SIG-M5 (cell line): Measurements from ENCODE around the gene GRIA1.

Source experiments
- DNase-seq: peaks from one replicate; lab custom pipeline; 2025; lab: John Stamatoyannopoulos, UW

The GRIA1 gene

GRCh38 chr5:153551537-153552079, 61.1 kb downstream of the GRIA1 start:
- DNase-seq, result no peak

DNA sequence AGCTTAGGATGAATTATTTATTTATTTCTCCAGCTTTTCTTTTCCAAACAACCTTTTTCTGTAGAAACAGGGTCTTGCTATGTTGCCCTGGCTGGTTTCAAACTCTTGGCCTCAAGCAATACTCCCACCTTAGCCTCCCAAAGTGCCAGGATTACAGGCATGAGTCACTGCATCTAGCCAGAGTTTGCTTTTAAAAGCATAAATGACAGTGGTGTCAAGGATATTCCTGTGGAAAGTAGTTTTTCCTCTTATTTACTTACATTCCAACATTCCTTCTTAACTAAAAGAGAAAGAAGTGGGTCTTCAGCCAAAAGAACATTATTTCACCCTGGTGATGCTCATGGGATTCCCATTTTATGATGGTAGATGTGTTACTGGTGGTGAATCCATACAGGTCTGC, 62.4 kb downstream of the GRIA1 start:
- DNase-seq, result no peak

- DNase-seq, result no peak
Measured at GRCh38 chr5:153555420-153556114, 65.1 kb downstream of the GRIA1 start.

DNA sequence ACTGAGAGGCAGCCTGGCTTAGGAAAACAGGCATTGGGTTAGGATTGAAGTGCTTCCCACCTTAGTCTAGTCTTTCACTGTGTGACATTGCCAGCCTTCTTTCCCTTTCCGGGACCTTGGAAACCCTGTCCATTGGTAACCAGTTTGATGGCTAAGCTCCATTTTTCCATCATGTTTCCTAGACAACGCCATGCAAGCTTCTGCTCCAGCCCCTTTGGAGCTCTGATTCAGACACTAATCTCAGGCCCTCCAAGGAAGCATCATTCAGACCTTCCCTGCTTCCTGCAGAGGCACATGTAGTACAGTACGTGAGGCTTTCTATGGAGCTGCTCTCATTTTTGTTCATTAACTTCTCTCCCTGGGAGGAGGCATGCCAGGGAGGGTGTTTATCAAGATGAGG, 68.5 kb downstream of the GRIA1 start:
- DNase-seq, result no peak

GRCh38 chr5:153559926-153560325, 69.5 kb downstream of the GRIA1 start:
- no peak for DNase-seq

GRCh38 chr5:153562189-153562588, 71.7 kb downstream of the GRIA1 start:
- no peak for DNase-seq

DNA sequence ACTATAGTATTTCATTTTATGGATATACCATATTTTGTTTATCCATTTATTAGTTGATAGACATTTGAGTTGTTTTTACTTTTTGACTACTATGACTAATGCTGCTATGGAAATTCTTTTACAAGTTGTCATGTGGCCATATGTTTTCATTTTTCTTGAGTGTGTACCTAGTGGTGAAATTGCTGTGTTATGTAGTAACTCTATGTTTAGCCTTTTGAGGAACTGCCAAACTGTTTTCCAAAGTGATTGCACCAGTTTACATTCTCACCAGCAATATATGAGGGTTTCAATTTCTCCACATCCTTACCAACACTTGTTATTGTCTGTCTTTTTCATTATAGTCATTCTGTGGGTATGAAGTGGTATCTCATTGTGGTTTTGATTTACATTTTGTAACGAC, 75.4 kb downstream of the GRIA1 start:
- DNase-seq, result no peak

- DNase-seq, result no peak
Measured at GRCh38 chr5:153569036-153569435, 78.6 kb downstream of the GRIA1 start.

GRCh38 chr5:153571162-153571561, 80.7 kb downstream of the GRIA1 start:
- DNase-seq, result no peak

GRCh38 chr5:153572411-153573145, 82.1 kb downstream of the GRIA1 start:
- DNase-seq, result no peak

DNA sequence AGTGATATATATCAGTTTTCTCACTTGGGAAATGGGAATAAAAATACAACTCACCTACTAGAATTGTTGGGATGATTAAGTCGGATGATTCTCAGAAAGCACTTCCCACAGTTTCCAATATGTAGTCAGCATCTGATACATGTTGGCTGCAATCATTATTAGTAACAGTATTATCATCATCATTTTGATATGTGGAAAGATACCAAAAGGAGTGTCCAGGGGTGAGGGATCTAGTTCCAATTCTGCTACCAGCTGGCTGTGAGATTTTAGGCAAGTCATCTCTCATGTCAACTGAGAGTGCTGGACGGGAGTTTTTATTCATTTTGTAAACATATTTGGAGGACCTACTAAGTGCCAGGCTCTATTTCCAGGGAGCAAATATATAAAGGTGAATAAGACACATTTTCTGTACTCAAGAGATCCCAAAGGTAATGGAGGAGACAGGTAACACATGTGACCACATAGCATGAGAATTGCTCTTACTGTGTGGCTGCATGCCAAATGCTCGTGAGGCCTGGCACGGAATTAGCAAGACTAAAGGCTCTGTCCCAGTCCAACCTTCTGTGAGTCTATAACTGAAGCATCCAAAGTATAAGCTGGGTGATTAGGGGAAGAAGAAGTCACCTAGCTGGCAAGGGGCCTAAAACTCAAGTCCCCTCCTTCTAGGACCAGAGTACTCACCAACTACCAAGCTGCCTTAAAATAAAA, 83.0 kb downstream of the GRIA1 start:
- no peak for DNase-seq

DNA sequence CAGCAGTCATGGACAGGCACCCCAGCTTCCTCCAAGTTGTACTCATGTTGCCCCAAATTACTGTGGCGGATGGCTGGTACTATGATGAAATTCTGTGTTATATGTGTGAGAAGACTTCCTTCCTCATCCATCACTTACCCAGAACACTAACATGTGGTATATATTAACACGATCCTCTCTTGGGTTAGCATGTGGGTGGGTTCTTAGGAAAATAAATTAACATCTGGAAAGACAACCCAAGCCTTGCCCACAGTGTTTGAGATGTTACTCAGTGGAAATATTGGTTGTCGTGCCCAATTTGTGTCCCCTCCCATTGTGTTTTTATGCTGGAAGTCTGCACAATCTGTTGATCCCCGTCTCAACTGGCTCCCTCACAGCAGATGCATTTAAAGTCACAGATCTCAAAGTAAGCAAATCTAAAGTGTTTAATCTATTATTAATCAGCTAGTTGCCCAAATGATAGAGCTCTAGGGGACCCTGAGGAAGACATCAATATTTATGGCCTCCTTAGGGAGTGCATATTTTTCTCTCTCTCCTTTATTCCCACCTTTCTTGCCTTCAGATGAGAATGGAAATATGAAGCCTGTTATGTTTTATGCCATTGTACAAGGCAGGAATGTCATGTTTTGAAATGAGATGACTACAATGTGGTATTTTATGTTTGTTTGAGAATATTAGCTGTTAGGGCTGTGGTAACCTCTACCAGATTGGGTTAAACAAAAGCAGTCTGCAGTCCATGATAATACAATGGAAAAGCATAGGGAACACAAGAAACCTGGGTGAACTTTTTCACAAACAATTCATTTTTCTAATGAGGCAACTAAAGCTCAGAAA, 93.9 kb downstream of the GRIA1 start:
- DNase-seq, result no peak

DNA sequence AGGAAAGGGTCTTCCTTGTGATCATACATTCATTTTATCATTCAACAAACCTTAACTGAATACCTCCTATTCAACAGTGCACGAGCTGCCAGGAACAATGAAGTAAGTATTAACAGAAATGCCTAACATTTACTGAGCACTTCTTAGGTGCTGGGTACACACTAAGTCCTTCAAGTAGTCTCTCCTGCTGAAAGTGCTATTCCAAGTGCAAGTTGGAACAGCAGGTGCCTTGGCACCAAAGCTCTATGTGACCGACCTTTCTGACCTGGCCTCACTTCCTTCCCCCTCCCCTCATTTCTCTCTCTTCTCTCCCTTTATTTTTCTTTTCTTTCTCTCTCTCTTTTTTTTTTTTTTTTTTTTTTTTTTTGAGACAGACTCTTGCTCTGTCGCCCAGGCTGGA, 94.5 kb downstream of the GRIA1 start:
- DNase-seq, result no peak

DNA sequence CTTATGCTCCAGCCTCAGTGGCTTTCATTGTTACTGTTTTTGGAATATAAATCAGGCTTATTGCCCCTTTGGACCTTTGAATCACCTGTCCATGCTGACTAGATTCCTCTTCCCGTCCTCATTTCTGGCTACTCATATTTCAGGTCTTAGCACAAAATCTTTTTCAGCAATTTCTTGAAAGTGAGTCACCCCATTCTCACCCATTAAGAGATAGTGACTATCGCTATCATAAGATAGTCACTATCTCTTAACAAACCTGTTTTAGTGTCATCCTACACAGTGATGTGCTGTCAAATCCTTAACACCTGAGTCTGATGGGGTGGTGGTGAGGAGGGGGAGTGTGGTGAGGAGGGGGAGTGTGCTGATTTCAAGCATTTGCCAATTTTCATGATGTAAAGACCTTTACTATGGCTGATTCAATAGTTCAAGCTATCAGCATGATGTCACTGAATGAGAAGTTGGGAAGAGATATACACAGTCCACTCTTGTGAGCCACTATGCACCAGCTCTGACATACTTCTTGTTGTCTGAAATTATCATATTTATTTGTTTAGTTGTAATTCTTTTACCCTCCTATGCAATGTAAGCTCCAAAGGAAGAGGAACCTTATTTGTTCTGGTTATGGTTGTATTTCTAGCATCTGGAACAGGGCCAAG, 95.3 kb downstream of the GRIA1 start:
- DNase-seq, result no peak

DNA sequence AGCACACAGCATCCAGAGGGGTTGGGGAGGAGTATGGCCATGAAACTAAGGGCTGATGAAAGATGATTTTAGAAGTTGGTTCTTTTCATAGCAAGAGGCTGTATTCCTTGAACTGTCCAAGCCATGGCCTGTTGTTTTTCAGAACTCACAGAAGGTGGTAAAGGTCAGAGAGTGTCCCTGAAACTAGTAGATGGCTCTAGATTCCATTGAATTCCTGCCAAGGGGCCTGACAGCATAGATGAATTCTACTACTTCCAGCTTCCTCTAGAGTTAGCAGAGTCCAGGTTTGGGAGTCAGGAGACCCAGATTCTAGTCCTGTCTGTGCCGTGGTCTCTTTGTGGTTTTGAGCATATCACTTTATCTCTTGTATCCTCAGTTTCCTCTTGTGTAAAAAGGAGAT, 101.6 kb downstream of the GRIA1 start:
- DNase-seq, result no peak

GRCh38 chr5:153594785-153595184, 104.3 kb downstream of the GRIA1 start:
- DNase-seq, result no peak

GRCh38 chr5:153598099-153598498, 107.6 kb downstream of the GRIA1 start:
- no peak for DNase-seq

GRCh38 chr5:153601377-153601776, 110.9 kb downstream of the GRIA1 start:
- DNase-seq, result no peak

DNA sequence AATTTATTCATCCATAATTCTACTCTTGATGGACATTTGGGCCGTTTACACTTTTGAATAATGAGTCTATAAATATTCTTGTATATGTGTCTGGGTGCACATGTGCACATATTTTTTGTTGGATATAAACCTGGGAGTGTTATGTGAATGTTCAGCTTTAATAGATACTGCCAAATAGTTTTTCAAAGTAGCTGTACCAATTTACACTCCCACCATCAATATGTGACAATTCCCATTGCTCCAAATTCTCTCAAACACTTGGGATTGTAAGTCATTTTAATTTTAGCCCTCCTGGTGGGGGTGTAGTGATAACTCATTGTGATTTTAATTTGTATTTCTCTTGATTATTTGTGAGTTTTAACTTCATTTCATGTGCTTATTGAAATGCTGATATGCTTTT, 114.9 kb downstream of the GRIA1 start:
- no peak for DNase-seq

DNA sequence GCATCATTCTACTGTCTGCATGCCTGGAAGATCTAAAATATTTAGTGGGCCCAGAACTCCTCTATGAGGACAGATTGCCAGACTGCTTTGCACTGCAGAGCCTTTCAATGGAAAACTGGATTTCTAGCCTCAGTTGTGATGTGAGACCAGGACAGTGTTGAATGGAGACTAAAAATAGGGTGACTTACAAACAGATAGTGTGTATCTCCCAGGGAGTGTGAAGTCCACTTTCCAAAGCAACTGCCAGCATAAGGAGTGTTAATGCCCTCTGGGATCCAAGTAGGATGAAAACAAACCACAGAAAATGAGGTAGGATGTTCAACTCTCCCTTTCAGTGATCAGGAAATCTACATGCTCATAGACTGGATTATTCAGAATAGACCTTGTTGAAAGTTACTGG, 119.5 kb downstream of the GRIA1 start:
- DNase-seq, result no peak

- DNase-seq, result no peak
Measured at GRCh38 chr5:153610811-153611210, 120.3 kb downstream of the GRIA1 start.
